OCI-LY3 (cell line): ENCODE measurements around the gene SPATC1L.

ENCODE experiments used
- EZH2phosphoT487 ChIP-seq: fragments of 200-600 bp; shearing (Covaris generic); IDR thresholded peaks from 2 replicates; pipeline ENCODE4 v1.6.1; 2018; ENCODE audit warnings: antibody characterized with exemption, mixed run types, low read depth
- TF ChIP-seq, protein P1 (sequence below): fragments of 200-600, 300-600 bp; sonication (generic); IDR thresholded peaks from 2 replicates; pipeline ENCODE4 v1.5.1; 2014; ENCODE audit warnings: antibody characterized with exemption, low read length, low read depth

DNA sequence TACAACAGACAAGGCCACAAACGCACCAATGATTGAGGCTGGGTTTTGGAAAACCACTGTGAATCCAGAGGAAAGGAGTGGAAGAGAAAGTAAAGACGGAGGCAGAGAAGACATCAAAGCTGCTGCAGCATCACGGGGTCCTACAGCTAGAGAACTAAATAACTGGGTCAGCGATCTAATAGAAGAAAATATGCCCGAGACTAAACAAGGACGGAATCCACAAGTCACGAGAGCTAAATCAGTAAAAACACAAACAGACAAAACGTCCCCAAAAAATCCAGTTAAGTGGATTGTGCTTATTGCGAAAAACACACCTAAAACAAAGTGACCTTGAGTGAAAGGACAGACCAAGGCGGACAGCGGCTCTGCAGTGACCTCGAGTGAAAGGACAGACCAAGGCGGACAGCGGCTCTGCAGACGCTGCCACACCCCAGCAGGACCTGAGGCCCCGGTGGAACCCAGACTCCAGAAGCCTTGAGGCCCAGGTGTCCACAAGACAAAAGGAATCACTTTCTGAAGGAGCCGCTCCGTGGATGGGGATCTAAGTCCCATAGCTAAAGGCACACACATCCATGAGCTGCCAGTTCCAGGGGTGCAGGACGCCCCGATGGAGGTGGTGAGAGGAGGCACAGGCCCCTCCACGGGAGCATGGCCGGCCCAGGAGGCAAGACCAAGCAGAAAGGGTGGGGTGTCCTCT is 34.9 kb downstream of the SPATC1L start:
- TF ChIP-seq, protein P1, sequence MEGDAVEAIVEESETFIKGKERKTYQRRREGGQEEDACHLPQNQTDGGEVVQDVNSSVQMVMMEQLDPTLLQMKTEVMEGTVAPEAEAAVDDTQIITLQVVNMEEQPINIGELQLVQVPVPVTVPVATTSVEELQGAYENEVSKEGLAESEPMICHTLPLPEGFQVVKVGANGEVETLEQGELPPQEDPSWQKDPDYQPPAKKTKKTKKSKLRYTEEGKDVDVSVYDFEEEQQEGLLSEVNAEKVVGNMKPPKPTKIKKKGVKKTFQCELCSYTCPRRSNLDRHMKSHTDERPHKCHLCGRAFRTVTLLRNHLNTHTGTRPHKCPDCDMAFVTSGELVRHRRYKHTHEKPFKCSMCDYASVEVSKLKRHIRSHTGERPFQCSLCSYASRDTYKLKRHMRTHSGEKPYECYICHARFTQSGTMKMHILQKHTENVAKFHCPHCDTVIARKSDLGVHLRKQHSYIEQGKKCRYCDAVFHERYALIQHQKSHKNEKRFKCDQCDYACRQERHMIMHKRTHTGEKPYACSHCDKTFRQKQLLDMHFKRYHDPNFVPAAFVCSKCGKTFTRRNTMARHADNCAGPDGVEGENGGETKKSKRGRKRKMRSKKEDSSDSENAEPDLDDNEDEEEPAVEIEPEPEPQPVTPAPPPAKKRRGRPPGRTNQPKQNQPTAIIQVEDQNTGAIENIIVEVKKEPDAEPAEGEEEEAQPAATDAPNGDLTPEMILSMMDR: no peak
- TF ChIP-seq EZH2phosphoT487: no peak
